ENCODE measurements around the gene LRRC25.
A peak's percentile ranks its signal among the peaks of the same experiment; 100 is the strongest.

LRRC25 gene

DNA sequence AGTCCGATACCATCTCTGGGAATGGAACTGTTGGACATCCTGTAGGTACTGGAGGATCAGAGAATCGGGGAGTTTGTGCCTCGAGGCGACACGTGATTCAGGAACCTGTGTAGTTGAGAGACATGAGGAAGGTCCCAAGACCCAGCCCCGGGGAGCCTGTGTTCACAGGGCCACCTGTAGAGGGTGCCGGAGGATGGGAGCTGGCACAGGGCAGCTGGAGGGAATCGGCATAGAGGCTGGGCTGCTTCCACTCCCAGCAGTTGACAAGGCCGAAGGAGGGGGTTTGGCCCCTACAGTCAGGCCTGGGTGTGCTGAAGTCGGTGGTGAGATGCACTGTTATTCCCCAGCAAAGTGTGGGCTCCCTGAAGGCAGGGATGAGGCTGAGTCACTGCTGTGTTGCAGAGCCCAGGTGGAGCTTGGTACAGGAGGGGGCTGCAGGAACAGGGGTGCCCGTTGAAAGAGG is 43.0 kb upstream of the LRRC25 start (continued):
- TF ChIP-seq ZNF221 (tag by site-specific recombination; IDR thresholded peaks at IDR 0.05; ENCODE audit: borderline replicate concordance) (no peak), ZNF426 (tag by site-specific recombination; IDR thresholded peaks at IDR 0.05) (no peak), KLF9 (tag by site-specific recombination; IDR thresholded peaks at IDR 0.05; ENCODE audit: low read depth) (no peak), SETDB1 (IDR thresholded peaks at IDR 0.05; ENCODE audit: insufficient read length, low read length) (no peak), ZNF549 (tag by site-specific recombination; IDR thresholded peaks at IDR 0.05) (no peak), ZNF561 (tag by site-specific recombination; IDR thresholded peaks at IDR 0.05; ENCODE audit: borderline replicate concordance) (no peak), ZFP37 (tag by site-specific recombination; IDR thresholded peaks at IDR 0.05) (no peak), ZNF354C (tag by site-specific recombination; IDR thresholded peaks at IDR 0.05; ENCODE audit: borderline replicate concordance, low read depth) (no peak), ZNF394 (tag by site-specific recombination; IDR thresholded peaks at IDR 0.05; ENCODE audit: borderline replicate concordance) (no peak), ZNF501 (tag by site-specific recombination; IDR thresholded peaks at IDR 0.05) (no peak), ZNF23 (tag by site-specific recombination; IDR thresholded peaks at IDR 0.05; ENCODE audit: borderline replicate concordance) (no peak), ZNF174 (tag by site-specific recombination; IDR thresholded peaks at IDR 0.05) (no peak), RBAK (tag by site-specific recombination; IDR thresholded peaks at IDR 0.05) (no peak), ZNF155 (tag by site-specific recombination; IDR thresholded peaks at IDR 0.05) (no peak)
- TF ChIP-seq, protein P1, sequence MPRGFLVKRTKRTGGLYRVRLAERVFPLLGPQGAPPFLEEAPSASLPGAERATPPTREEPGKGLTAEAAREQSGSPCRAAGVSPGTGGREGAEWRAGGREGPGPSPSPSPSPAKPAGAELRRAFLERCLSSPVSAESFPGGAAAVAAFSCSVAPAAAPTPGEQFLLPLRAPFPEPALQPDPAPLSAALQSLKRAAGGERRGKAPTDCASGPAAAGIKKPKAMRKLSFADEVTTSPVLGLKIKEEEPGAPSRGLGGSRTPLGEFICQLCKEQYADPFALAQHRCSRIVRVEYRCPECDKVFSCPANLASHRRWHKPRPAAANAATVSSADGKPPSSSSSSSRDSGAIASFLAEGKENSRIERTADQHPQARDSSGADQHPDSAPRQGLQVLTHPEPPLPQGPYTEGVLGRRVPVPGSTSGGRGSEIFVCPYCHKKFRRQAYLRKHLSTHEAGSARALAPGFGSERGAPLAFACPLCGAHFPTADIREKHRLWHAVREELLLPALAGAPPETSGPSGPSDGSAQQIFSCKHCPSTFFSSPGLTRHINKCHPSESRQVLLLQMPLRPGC (tag by site-specific recombination; IDR thresholded peaks at IDR 0.05), result no peak
- TF ChIP-seq, protein P2, sequence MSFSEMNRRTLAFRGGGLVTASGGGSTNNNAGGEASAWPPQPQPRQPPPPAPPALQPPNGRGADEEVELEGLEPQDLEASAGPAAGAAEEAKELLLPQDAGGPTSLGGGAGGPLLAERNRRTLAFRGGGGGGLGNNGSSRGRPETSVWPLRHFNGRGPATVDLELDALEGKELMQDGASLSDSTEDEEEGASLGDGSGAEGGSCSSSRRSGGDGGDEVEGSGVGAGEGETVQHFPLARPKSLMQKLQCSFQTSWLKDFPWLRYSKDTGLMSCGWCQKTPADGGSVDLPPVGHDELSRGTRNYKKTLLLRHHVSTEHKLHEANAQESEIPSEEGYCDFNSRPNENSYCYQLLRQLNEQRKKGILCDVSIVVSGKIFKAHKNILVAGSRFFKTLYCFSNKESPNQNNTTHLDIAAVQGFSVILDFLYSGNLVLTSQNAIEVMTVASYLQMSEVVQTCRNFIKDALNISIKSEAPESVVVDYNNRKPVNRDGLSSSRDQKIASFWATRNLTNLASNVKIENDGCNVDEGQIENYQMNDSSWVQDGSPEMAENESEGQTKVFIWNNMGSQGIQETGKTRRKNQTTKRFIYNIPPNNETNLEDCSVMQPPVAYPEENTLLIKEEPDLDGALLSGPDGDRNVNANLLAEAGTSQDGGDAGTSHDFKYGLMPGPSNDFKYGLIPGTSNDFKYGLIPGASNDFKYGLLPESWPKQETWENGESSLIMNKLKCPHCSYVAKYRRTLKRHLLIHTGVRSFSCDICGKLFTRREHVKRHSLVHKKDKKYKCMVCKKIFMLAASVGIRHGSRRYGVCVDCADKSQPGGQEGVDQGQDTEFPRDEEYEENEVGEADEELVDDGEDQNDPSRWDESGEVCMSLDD (tag by site-specific recombination; IDR thresholded peaks at IDR 0.05), result no peak
- TF ChIP-seq, protein P3, sequence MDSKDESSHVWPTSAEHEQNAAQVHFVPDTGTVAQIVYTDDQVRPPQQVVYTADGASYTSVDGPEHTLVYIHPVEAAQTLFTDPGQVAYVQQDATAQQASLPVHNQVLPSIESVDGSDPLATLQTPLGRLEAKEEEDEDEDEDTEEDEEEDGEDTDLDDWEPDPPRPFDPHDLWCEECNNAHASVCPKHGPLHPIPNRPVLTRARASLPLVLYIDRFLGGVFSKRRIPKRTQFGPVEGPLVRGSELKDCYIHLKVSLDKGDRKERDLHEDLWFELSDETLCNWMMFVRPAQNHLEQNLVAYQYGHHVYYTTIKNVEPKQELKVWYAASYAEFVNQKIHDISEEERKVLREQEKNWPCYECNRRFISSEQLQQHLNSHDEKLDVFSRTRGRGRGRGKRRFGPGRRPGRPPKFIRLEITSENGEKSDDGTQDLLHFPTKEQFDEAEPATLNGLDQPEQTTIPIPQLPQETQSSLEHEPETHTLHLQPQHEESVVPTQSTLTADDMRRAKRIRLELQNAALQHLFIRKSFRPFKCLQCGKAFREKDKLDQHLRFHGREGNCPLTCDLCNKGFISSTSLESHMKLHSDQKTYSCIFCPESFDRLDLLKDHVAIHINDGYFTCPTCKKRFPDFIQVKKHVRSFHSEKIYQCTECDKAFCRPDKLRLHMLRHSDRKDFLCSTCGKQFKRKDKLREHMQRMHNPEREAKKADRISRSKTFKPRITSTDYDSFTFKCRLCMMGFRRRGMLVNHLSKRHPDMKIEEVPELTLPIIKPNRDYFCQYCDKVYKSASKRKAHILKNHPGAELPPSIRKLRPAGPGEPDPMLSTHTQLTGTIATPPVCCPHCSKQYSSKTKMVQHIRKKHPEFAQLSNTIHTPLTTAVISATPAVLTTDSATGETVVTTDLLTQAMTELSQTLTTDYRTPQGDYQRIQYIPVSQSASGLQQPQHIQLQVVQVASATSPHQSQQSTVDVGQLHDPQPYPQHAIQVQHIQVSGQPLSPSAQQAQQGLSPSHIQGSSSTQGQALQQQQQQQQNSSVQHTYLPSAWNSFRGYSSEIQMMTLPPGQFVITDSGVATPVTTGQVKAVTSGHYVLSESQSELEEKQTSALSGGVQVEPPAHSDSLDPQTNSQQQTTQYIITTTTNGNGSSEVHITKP (tag by site-specific recombination; IDR thresholded peaks at IDR 0.05), result peak; percentile 80
- TF ChIP-seq, protein P4, sequence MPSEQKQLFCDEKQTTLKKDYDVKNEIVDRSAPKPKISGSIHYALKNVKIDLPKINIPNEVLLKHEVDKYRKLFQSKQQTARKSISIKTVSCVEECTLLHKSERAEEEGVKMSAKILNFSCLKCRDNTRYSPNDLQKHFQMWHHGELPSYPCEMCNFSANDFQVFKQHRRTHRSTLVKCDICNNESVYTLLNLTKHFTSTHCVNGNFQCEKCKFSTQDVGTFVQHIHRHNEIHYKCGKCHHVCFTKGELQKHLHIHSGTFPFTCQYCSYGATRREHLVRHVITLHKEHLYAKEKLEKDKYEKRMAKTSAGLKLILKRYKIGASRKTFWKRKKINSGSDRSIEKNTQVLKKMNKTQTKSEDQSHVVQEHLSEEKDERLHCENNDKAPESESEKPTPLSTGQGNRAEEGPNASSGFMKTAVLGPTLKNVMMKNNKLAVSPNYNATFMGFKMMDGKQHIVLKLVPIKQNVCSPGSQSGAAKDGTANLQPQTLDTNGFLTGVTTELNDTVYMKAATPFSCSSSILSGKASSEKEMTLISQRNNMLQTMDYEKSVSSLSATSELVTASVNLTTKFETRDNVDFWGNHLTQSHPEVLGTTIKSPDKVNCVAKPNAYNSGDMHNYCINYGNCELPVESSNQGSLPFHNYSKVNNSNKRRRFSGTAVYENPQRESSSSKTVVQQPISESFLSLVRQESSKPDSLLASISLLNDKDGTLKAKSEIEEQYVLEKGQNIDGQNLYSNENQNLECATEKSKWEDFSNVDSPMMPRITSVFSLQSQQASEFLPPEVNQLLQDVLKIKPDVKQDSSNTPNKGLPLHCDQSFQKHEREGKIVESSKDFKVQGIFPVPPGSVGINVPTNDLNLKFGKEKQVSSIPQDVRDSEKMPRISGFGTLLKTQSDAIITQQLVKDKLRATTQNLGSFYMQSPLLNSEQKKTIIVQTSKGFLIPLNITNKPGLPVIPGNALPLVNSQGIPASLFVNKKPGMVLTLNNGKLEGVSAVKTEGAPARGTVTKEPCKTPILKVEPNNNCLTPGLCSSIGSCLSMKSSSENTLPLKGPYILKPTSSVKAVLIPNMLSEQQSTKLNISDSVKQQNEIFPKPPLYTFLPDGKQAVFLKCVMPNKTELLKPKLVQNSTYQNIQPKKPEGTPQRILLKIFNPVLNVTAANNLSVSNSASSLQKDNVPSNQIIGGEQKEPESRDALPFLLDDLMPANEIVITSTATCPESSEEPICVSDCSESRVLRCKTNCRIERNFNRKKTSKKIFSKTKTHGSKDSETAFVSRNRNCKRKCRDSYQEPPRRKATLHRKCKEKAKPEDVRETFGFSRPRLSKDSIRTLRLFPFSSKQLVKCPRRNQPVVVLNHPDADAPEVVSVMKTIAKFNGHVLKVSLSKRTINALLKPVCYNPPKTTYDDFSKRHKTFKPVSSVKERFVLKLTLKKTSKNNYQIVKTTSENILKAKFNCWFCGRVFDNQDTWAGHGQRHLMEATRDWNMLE (tag by site-specific recombination; conservative IDR thresholded peaks at IDR 0.05; ENCODE audit: low read depth), result no peak
- TF ChIP-seq, protein P5, sequence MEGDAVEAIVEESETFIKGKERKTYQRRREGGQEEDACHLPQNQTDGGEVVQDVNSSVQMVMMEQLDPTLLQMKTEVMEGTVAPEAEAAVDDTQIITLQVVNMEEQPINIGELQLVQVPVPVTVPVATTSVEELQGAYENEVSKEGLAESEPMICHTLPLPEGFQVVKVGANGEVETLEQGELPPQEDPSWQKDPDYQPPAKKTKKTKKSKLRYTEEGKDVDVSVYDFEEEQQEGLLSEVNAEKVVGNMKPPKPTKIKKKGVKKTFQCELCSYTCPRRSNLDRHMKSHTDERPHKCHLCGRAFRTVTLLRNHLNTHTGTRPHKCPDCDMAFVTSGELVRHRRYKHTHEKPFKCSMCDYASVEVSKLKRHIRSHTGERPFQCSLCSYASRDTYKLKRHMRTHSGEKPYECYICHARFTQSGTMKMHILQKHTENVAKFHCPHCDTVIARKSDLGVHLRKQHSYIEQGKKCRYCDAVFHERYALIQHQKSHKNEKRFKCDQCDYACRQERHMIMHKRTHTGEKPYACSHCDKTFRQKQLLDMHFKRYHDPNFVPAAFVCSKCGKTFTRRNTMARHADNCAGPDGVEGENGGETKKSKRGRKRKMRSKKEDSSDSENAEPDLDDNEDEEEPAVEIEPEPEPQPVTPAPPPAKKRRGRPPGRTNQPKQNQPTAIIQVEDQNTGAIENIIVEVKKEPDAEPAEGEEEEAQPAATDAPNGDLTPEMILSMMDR (tag by site-specific recombination; IDR thresholded peaks at IDR 0.05), result no peak; the same call in 1 of the 2 replicates
- TF ChIP-seq, protein P6, sequence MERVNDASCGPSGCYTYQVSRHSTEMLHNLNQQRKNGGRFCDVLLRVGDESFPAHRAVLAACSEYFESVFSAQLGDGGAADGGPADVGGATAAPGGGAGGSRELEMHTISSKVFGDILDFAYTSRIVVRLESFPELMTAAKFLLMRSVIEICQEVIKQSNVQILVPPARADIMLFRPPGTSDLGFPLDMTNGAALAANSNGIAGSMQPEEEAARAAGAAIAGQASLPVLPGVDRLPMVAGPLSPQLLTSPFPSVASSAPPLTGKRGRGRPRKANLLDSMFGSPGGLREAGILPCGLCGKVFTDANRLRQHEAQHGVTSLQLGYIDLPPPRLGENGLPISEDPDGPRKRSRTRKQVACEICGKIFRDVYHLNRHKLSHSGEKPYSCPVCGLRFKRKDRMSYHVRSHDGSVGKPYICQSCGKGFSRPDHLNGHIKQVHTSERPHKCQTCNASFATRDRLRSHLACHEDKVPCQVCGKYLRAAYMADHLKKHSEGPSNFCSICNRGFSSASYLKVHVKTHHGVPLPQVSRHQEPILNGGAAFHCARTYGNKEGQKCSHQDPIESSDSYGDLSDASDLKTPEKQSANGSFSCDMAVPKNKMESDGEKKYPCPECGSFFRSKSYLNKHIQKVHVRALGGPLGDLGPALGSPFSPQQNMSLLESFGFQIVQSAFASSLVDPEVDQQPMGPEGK (tag by site-specific recombination; IDR thresholded peaks at IDR 0.05), result peak; percentile 66
- TF ChIP-seq, protein P7, sequence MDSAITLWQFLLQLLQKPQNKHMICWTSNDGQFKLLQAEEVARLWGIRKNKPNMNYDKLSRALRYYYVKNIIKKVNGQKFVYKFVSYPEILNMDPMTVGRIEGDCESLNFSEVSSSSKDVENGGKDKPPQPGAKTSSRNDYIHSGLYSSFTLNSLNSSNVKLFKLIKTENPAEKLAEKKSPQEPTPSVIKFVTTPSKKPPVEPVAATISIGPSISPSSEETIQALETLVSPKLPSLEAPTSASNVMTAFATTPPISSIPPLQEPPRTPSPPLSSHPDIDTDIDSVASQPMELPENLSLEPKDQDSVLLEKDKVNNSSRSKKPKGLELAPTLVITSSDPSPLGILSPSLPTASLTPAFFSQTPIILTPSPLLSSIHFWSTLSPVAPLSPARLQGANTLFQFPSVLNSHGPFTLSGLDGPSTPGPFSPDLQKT (IDR thresholded peaks at IDR 0.05; ENCODE audit: borderline replicate concordance, low read depth, low read length), result no peak

Measured in HEK293 (cell line).